ENCODE measurements around the gene BRPF1.

Gene BRPF1

GRCh38 chr3:9780458-9780812 lies 48.9 kb downstream of the BRPF1 start:
- H3K27me3 ChIP-seq (ENCODE audit: insufficient read depth, poor library complexity, severe bottlenecking), result no peaks in the 10 kb centered on the region
- H3K4me3 ChIP-seq (replicated peaks; ENCODE audit: insufficient read depth, low read length), result no peak overlapping the region
- H3K27ac ChIP-seq (replicated peaks), result peak overlapping the region; percentile 96
- TF ChIP-seq SPI1 (IDR thresholded peaks at IDR 0.05; ENCODE audit: borderline replicate concordance, low read depth) (no peak), REST (IDR thresholded peaks at IDR 0.05; ENCODE audit: insufficient replicate concordance, low read depth) (no peak), POLR2AphosphoS5 (IDR thresholded peaks at IDR 0.05; ENCODE audit: low read depth) (no peak; the same call in 1 of the 2 replicates), GABPA (IDR thresholded peaks at IDR 0.05; ENCODE audit: low read depth) (no peak; the same call in 1 of the 2 replicates), CTCF (IDR thresholded peaks at IDR 0.05; ENCODE audit: insufficient read depth, low read length) (no peak)
- no peak for DNase-seq (ENCODE audit: low read depth in 1 of 2, low spot score in 1 of 2)

GRCh38 chr3:9780910-9781309 lies 49.4 kb downstream of the BRPF1 start:
- Histone ChIP-seq H3K27ac (replicated peaks) (peak overlapping the region; percentile 96), H3K4me3 (replicated peaks; ENCODE audit: insufficient read depth, low read length) (no peak overlapping the region), H3K27me3 (ENCODE audit: insufficient read depth, poor library complexity, severe bottlenecking) (no peaks in the 10 kb centered on the region)
- DNase-seq (ENCODE audit: low read depth in 1 of 2, low spot score in 1 of 2), result no peak
- TF ChIP-seq REST (IDR thresholded peaks at IDR 0.05; ENCODE audit: insufficient replicate concordance, low read depth), result no peak
- TF ChIP-seq GABPA (IDR thresholded peaks at IDR 0.05; ENCODE audit: low read depth), result no peak
- TF ChIP-seq CTCF (IDR thresholded peaks at IDR 0.05; ENCODE audit: insufficient read depth, low read length), result no peak
- no peak for TF ChIP-seq SPI1 (IDR thresholded peaks at IDR 0.05; ENCODE audit: borderline replicate concordance, low read depth)
- no peak for TF ChIP-seq POLR2AphosphoS5 (IDR thresholded peaks at IDR 0.05; ENCODE audit: low read depth)

- Histone ChIP-seq H3K27ac (replicated peaks) (peak overlapping the region; percentile 96), H3K4me3 (replicated peaks; ENCODE audit: insufficient read depth, low read length) (no peak overlapping the region), H3K27me3 (ENCODE audit: insufficient read depth, poor library complexity, severe bottlenecking) (no peaks in the 10 kb centered on the region)
- DNase-seq (ENCODE audit: low read depth in 1 of 2, low spot score in 1 of 2), result peak in 1 of 2 experiments; percentile 76
- TF ChIP-seq GABPA (IDR thresholded peaks at IDR 0.05; ENCODE audit: low read depth) (no peak), SPI1 (IDR thresholded peaks at IDR 0.05; ENCODE audit: borderline replicate concordance, low read depth) (no peak), POLR2AphosphoS5 (IDR thresholded peaks at IDR 0.05; ENCODE audit: low read depth) (peak; percentile 42; the same call in 1 of the 2 replicates), CTCF (IDR thresholded peaks at IDR 0.05; ENCODE audit: insufficient read depth, low read length) (no peak)
These were observed 50.0 kb downstream of the BRPF1 start for GRCh38 chr3:9781551-9781950.

GRCh38 chr3:9781978-9782603 lies 50.6 kb downstream of the BRPF1 start:
- peak in 1 of 2 experiments; percentile 24 for DNase-seq (ENCODE audit: low read depth in 1 of 2, low spot score in 1 of 2)
- TF ChIP-seq CTCF (IDR thresholded peaks at IDR 0.05; ENCODE audit: insufficient read depth, low read length), result no peak
- TF ChIP-seq GABPA (IDR thresholded peaks at IDR 0.05; ENCODE audit: low read depth), result no peak
- H3K27ac ChIP-seq (replicated peaks), result peak overlapping the region; percentile 96
- H3K27me3 ChIP-seq (ENCODE audit: insufficient read depth, poor library complexity, severe bottlenecking), result no peaks in the 10 kb centered on the region
- no peak overlapping the region for H3K4me3 ChIP-seq (replicated peaks; ENCODE audit: insufficient read depth, low read length)
